ENCODE results near the gene MYO5A. TPM values are rescaled to one million over a fixed set of nuclear protein-coding genes. Genes with fewer than 3 reads are reported as not detected.

MYO5A gene
- total RNA-seq, 1 donor from 2014 or later, result 55.0 TPM

DNA sequence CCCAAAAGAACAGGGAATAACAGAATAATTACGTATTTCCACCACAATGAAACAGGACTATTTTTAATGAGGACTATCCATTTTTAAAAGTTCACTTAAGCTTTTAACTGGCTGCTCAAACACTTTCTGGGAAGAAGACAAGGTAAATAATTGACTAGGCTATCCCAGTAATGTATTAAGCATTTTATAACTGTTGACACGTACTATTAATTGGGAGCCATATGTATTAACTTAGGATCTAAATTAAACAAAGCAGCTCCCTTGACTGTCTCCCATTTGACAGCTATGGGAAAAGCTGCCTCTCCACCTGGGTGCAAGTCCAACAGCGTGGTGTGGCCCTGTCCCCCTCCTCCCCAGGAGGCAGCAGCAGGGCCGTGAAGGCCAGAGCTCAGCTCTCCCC, 269.2 kb downstream of the MYO5A start:
- no peak overlapping the region for H3K27ac ChIP-seq
- H3K36me3 ChIP-seq, result no peaks in the 10 kb centered on the region
- H3K4me3 ChIP-seq, result no peak overlapping the region
- no peaks in the 10 kb centered on the region for H3K27me3 ChIP-seq
- intact Hi-C loops (cut with DNase I), result loop anchor here (5.0 to 10.0 kb wide), 2 partner anchors 78 to 305 kb away; partner anchors contain the start of gene ARPP19
- TF ChIP-seq, protein P1, sequence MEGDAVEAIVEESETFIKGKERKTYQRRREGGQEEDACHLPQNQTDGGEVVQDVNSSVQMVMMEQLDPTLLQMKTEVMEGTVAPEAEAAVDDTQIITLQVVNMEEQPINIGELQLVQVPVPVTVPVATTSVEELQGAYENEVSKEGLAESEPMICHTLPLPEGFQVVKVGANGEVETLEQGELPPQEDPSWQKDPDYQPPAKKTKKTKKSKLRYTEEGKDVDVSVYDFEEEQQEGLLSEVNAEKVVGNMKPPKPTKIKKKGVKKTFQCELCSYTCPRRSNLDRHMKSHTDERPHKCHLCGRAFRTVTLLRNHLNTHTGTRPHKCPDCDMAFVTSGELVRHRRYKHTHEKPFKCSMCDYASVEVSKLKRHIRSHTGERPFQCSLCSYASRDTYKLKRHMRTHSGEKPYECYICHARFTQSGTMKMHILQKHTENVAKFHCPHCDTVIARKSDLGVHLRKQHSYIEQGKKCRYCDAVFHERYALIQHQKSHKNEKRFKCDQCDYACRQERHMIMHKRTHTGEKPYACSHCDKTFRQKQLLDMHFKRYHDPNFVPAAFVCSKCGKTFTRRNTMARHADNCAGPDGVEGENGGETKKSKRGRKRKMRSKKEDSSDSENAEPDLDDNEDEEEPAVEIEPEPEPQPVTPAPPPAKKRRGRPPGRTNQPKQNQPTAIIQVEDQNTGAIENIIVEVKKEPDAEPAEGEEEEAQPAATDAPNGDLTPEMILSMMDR (IDR thresholded peaks at IDR 0.05), result no peak
- peaks cover 0 to 16% of the 10 kb centered on the region in 2 donors for H3K4me1 ChIP-seq
- DNase-seq (ENCODE audit: low spot score in 2 of 2), result no peak
- H3K9me3 ChIP-seq, result no peaks in the 10 kb centered on the region

DNA sequence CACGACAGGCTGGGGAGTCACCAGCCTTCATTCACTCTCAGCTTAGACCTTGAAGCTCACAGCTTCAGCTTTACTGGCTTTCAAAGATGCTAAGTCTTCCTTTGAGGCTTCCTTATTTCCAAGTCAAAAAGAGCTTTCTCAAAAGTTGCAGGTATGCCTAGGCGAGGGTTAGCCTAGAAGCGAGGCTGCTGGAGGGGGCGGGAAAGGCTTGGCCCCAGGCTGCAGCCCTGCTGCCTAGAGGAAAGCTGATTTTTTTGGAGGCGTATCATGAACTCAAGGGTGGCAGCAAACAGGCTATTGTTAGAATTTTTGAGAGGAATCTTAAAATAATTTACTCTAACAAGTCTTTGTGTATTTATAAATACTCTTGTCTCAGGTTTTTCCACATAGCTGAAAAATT, 270.2 kb downstream of the MYO5A start:
- Histone ChIP-seq H3K4me3 (no peak overlapping the region), H3K36me3 (no peaks in the 10 kb centered on the region), H3K4me1 (peaks cover 0 to 16% of the 10 kb centered on the region in 2 donors), H3K27me3 (no peaks in the 10 kb centered on the region), H3K27ac (no peak overlapping the region), H3K9me3 (no peaks in the 10 kb centered on the region)
- TF ChIP-seq, protein P1 (IDR thresholded peaks at IDR 0.05), result no peak
- no peak for DNase-seq (ENCODE audit: low spot score in 2 of 2)
- intact Hi-C loops (cut with DNase I), result loop anchor here (5.0 to 10.0 kb wide), 2 partner anchors 79 to 306 kb away; partner anchors contain the start of gene ARPP19

DNA sequence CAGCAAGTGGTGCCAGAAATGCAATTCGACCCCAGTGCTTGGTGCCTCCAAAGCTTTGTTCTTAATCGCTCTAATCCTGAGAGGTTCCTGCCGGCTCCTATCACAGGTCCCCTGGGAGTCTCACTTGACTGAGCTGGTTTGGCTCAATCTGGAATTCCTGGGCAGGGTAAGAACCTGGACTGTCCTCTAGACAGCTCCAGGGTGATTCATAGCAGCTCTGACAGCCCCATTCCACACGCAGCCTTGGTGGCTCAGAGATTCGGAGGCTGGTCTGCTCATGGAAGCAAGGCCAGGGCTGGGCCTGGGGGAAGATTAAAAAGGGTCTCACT, 271.0 kb downstream of the MYO5A start:
- no peak overlapping the region for H3K27ac ChIP-seq
- H3K4me1 ChIP-seq, result peaks cover 0 to 19% of the 10 kb centered on the region in 2 donors
- H3K4me3 ChIP-seq, result no peak overlapping the region
- intact Hi-C loops (cut with DNase I), result loop anchor here (5.0 to 10.0 kb wide), 2 partner anchors 80 to 307 kb away; partner anchors contain the start of gene ARPP19
- no peaks in the 10 kb centered on the region for H3K9me3 ChIP-seq
- TF ChIP-seq, protein P1 (IDR thresholded peaks at IDR 0.05), result no peak
- no peaks in the 10 kb centered on the region for H3K36me3 ChIP-seq
- DNase-seq (ENCODE audit: low spot score in 2 of 2), result no peak
- no peaks in the 10 kb centered on the region for H3K27me3 ChIP-seq

Other genes with a start within 250 kb of the MYO5A start
- 11.0 TPM for gene MYO5C, start 233.1 kb downstream of the MYO5A start, total RNA-seq
- gene ARPP19, start 40.1 kb upstream of the MYO5A start, total RNA-seq, result 71.7 TPM
- 29.9 TPM for gene ATOSA, start 150.5 kb upstream of the MYO5A start, total RNA-seq

All from ascending aorta (tissue), 2 donors.